ENCODE measurements around the gene UBXN7. TPM values are rescaled to one million over a fixed set of nuclear protein-coding genes. Genes with fewer than 3 reads are reported as not detected.

The UBXN7 gene
- total and polyA plus RNA-seq, 2 of the 13 experiments (the other 11 are each of a cell fraction or from before 2014, with no cell fraction given): 12.5 to 15.9 TPM

GRCh38 chr3:196409409-196409808, 22.8 kb downstream of the UBXN7 start:
- no peak overlapping the region for H3K4me3 ChIP-seq (replicated peaks in 1 of 3; ENCODE audit: insufficient read depth in 1 of 3, low read depth in 2 of 3, low read length in 3 of 3)
- no peak for ATAC-seq
- no TSS peak for BruUV-seq (replicated peaks)
- 100% methylated on average over 1 of the region's 1 CpG for WGBS (ENCODE audit: low lambda C conversion rate)
- H3K9ac ChIP-seq (ENCODE audit: insufficient read depth, low read depth, low read length): no peak overlapping the region
- peaks cover 1 to 19% of the 10 kb centered on the region in 2 experiments; a peak in 2 of 5 replicates for H3K36me3 ChIP-seq (replicated peaks in 1 of 2; ENCODE audit: control insufficient read depth in 1 of 2, insufficient read depth in 2 of 2, low read length in 2 of 2)
- intact Hi-C loops (cut with micrococcal nuclease; ENCODE audit: unreplicated experiment): no loop called here
- H3K27me3 ChIP-seq (ENCODE audit: control insufficient read depth in 1 of 2, insufficient read depth in 2 of 2, low read length in 2 of 2): no peaks in the 10 kb centered on the region
- peaks cover 67% of the 10 kb centered on the region for H3K79me2 ChIP-seq (ENCODE audit: insufficient read depth, low read length)
- in situ Hi-C loops (cut with HindIII; ENCODE audit: extremely low pct_ligation_motif_present, low pct_unique_long_range_greater_than_20kb): no loop called here
- DNase-seq (ENCODE audit: low spot score): no peak
- peaks cover 6% of the 10 kb centered on the region for H3K4me1 ChIP-seq (ENCODE audit: insufficient read depth, low read length)
- H4K20me1 ChIP-seq (ENCODE audit: insufficient read depth, low read length): peaks cover 31% of the 10 kb centered on the region
- TF ChIP-seq ZFP36L2 (CRISPR knock-in tag; IDR thresholded peaks at IDR 0.05) (no peak), NCOA5 (CRISPR knock-in tag; IDR thresholded peaks at IDR 0.05) (no peak), HDAC2 (CRISPR knock-in tag; IDR thresholded peaks at IDR 0.05) (no peak), TOPORS (CRISPR knock-in tag; IDR thresholded peaks at IDR 0.05) (no peak), ZNF501 (CRISPR knock-in tag; IDR thresholded peaks at IDR 0.05) (no peak), ZHX2 (IDR thresholded peaks at IDR 0.05; ENCODE audit: low read depth) (no peak), ZHX2 (CRISPR knock-in tag; IDR thresholded peaks at IDR 0.05; ENCODE audit: borderline replicate concordance) (no peak), JARID2 (CRISPR knock-in tag; IDR thresholded peaks at IDR 0.05; ENCODE audit: insufficient replicate concordance) (no peak)
- ChIA-PET CTCF (ENCODE audit: low intra/inter-chr PET ratio, low total read pairs) (no interaction called here), POLR2A (no interaction called here)
- FAIRE-seq: no peak
- no peak overlapping the region for H2AFZ ChIP-seq (ENCODE audit: low read length)
- H3K9me3 ChIP-seq (ENCODE audit: low read length): no peaks in the 10 kb centered on the region
- no peak overlapping the region for H3K4me2 ChIP-seq (ENCODE audit: low read depth, low read length)
- H3K27ac ChIP-seq (ENCODE audit: extremely low read length, insufficient read depth, low read length): no peak overlapping the region
